Measurements from ENCODE around the gene MCRIP2.

Gene MCRIP2

GRCh38 chr16:667780-668518 lies 26.3 kb downstream of the MCRIP2 start, which contains the start of gene RHOT2:
Gene RHOT2 (plus strand): TSS chr16:668132. CDS start chr16:668200, 68 bp downstream.
- peak within 1 kb of the TSS; percentile 76 for H3K27ac ChIP-seq (replicated peaks)
- peak in 1 of 2 experiments; percentile 90 for DNase-seq (ENCODE audit: low read depth in 1 of 2, low spot score in 1 of 2)
- peak; percentile 44 for TF ChIP-seq REST (IDR thresholded peaks at IDR 0.05; ENCODE audit: insufficient replicate concordance, low read depth)
- peak; percentile 75 for TF ChIP-seq CTCF (IDR thresholded peaks at IDR 0.05; ENCODE audit: insufficient read depth, low read length)
- peak; percentile 95 for TF ChIP-seq GABPA (IDR thresholded peaks at IDR 0.05; ENCODE audit: low read depth)
- peak; percentile 46; the same call in 1 of the 2 replicates for TF ChIP-seq SPI1 (IDR thresholded peaks at IDR 0.05; ENCODE audit: borderline replicate concordance, low read depth)
- peak; percentile 56 for TF ChIP-seq POLR2AphosphoS5 (IDR thresholded peaks at IDR 0.05; ENCODE audit: low read depth)
- peak within 1 kb of the TSS; percentile 97 for H3K4me3 ChIP-seq (replicated peaks; ENCODE audit: insufficient read depth, low read length)
- no peaks in the 10 kb centered on the region for H3K27me3 ChIP-seq (ENCODE audit: insufficient read depth, poor library complexity, severe bottlenecking)

GRCh38 chr16:668519-669171 lies 27.0 kb downstream of the MCRIP2 start:
- Histone ChIP-seq H3K4me3 (replicated peaks; ENCODE audit: insufficient read depth, low read length) (peak overlapping the region; percentile 97), H3K27me3 (ENCODE audit: insufficient read depth, poor library complexity, severe bottlenecking) (no peaks in the 10 kb centered on the region), H3K27ac (replicated peaks) (peak overlapping the region; percentile 76)
- no peak for DNase-seq (ENCODE audit: low read depth in 1 of 2, low spot score in 1 of 2)
- TF ChIP-seq SPI1 (IDR thresholded peaks at IDR 0.05; ENCODE audit: borderline replicate concordance, low read depth), result no peak
- no peak for TF ChIP-seq CTCF (IDR thresholded peaks at IDR 0.05; ENCODE audit: insufficient read depth, low read length)
- no peak for TF ChIP-seq GABPA (IDR thresholded peaks at IDR 0.05; ENCODE audit: low read depth)
- no peak for TF ChIP-seq POLR2AphosphoS5 (IDR thresholded peaks at IDR 0.05; ENCODE audit: low read depth)
- no peak for TF ChIP-seq REST (IDR thresholded peaks at IDR 0.05; ENCODE audit: insufficient replicate concordance, low read depth)

- TF ChIP-seq SPI1 (IDR thresholded peaks at IDR 0.05; ENCODE audit: borderline replicate concordance, low read depth), result no peak
- TF ChIP-seq POLR2AphosphoS5 (IDR thresholded peaks at IDR 0.05; ENCODE audit: low read depth), result no peak
- no peak for TF ChIP-seq REST (IDR thresholded peaks at IDR 0.05; ENCODE audit: insufficient replicate concordance, low read depth)
- no peak for TF ChIP-seq GABPA (IDR thresholded peaks at IDR 0.05; ENCODE audit: low read depth)
- no peak for TF ChIP-seq CTCF (IDR thresholded peaks at IDR 0.05; ENCODE audit: insufficient read depth, low read length)
- Histone ChIP-seq H3K27ac (replicated peaks) (no peak overlapping the region), H3K27me3 (ENCODE audit: insufficient read depth, poor library complexity, severe bottlenecking) (no peaks in the 10 kb centered on the region), H3K4me3 (replicated peaks; ENCODE audit: insufficient read depth, low read length) (no peak overlapping the region; the same call in 1 of the 2 replicates)
- DNase-seq (ENCODE audit: low read depth in 1 of 2, low spot score in 1 of 2), result no peak
Observed at GRCh38 chr16:669666-670065, 28.0 kb downstream of the MCRIP2 start.

Measured in HL-60 (cell line).